Kidney (tissue), 14 donors: Measurements from ENCODE around the gene VPS35L. TPM values are rescaled to one million over a fixed set of nuclear protein-coding genes. Genes with fewer than 3 reads are reported as not detected.
"Not testable (repeated sequence)": the region's sequence is repeated elsewhere in the genome, so short reads cannot be mapped to it uniquely, and the experiment has no call there.

Experiments used
- DNase-seq, 5 donors: peaks; one replicate each; pipeline ENCODE4 v3.0.0-alpha.2; 2013 to 2020
- FAIRE-seq: peaks from 2 replicates; lab custom pipeline; 2012; peaks lifted over from hg19 to GRCh38; lab: Jason Lieb, UNC
- H3K27ac ChIP-seq, 2 donors: one replicate each; pipeline ENCODE4 v1.7.0; 2013; ENCODE audit warnings: low read depth in 2 of 2, low read length in 2 of 2, inconsistent platforms in 1 of 2
- H3K27me3 ChIP-seq: one replicate; pipeline ENCODE4 v1.7.1; 2013; ENCODE audit warnings: low read length, inconsistent platforms; ENCODE audit not compliant: control insufficient read depth, insufficient read depth
- H3K36me3 ChIP-seq, 3 donors: one replicate each; pipeline versions ENCODE4 v1.7.0 to v1.7.1; 2013; ENCODE audit warnings: low read length in 3 of 3, control low read depth in 1 of 3, inconsistent platforms in 1 of 3; ENCODE audit not compliant: insufficient read depth in 3 of 3, control insufficient read depth in 2 of 3
- H3K4me1 ChIP-seq, 3 donors: one replicate each; pipeline versions ENCODE4 v1.7.0 to v1.7.1; 2013; ENCODE audit warnings: low read length in 3 of 3, inconsistent platforms in 1 of 3, low read depth in 1 of 3; ENCODE audit not compliant: control insufficient read depth in 2 of 3, insufficient read depth in 2 of 3
- H3K4me3 ChIP-seq, 3 donors: one replicate each; pipeline versions ENCODE4 v1.7.0 to v1.8.1; 2013; ENCODE audit warnings: low read length in 3 of 3, control low read depth in 1 of 3, inconsistent platforms in 1 of 3
- H3K9ac ChIP-seq, 3 donors: one replicate each; pipeline versions ENCODE4 v1.7.0 to v1.7.1; 2013; ENCODE audit warnings: low read length in 3 of 3, control low read depth in 1 of 3, inconsistent platforms in 1 of 3
- H3K9me3 ChIP-seq, 3 donors: one replicate each; pipeline versions ENCODE4 v1.7.0 to v1.7.1; 2013; ENCODE audit warnings: low read length in 3 of 3, control low read depth in 1 of 3, inconsistent platforms in 1 of 3; ENCODE audit not compliant: control insufficient read depth in 2 of 3, insufficient read depth in 1 of 3
- CTCF ChIP-seq: IDR thresholded peaks from 3 replicates; pipeline ENCODE4 v1.5.1; 2012; ENCODE audit warnings: mild to moderate bottlenecking, moderate library complexity, borderline replicate concordance; ENCODE audit not compliant: insufficient read depth; ENCODE audit errors: extremely low read depth
- intact Hi-C: fragments of 100-400 bp; cut with DNase I; formaldehyde crosslinking; loops from one replicate; pipeline ENCODE4 v1.11.1; 2022
- polyA plus RNA-seq: library from polyadenylated mRNA; stranded (reverse); fragments of 350-450 nt; fragmentation: Illumina TruSeq; extraction: RNeasy Lipid Tissue Mini Kit (QIAGEN cat#74804); gene quantifications from one replicate; pipeline ENCODE4 v1.2.3, GENCODE V29; 2014; ENCODE audit warnings: low read depth, low replicate concordance; ENCODE audit not compliant: insufficient read depth
- total RNA-seq: library from RNA; stranded (reverse); fragmentation: NEBNext Ultra II Directional; extraction: Animal tissue kit (Norgen Biotek cat#: 25700); gene quantifications from one replicate; pipeline ENCODE4 v1.2.1, GENCODE V29; 2021
- donor health status: control.
- donor health status: control.
- donor health status: control.
- donor health status: control.
- donor health status: control.
- donor health status: DM: yes; HTN: yes; CAD: no.
- donor health status: Normal renal cell carcinoma (clear cell type).

The VPS35L gene
- total and polyA plus RNA-seq, 2 donors from 2014 or later: 42.4 to 63.5 TPM

GRCh38 chr16:19660432-19660831 is 104.9 kb downstream of the VPS35L start:
- no peak for TF ChIP-seq CTCF
- Histone ChIP-seq H3K36me3 (peaks cover 0 to 4% (median 3%) of the 10 kb centered on the region in 3 donors), H3K4me3 (no peak overlapping the region), H3K9ac (no peak overlapping the region), H3K27ac (no peak overlapping the region), H3K27me3 (no peaks in the 10 kb centered on the region), H3K9me3 (peaks cover 0 to 3% (median 0%) of the 10 kb centered on the region in 3 donors), H3K4me1 (no peaks in the 10 kb centered on the region)
- no peak for DNase-seq
- intact Hi-C loops: no loop called here
- no peak for FAIRE-seq

DNA sequence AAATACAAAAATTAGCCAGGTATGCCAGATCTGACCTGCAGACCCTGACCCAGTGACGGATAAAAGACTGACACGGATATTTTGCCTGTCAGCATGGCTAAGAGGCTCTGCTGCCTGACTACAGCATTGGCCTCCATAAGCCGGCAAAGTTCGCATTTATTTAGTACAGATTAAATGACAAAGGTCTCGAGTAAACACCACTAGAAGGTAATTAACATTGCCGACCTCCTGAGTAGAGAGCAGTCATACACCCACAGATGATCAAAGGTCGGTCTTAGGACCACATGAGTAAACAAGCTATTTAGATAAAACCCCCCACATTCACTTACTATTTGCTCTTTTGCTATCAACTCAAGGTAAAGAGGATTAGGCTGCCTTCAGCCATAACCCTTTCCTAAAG is 106.8 kb downstream of the VPS35L start:
- DNase-seq: no peak
- Histone ChIP-seq H3K36me3 (peaks cover 0 to 4% (median 3%) of the 10 kb centered on the region in 3 donors), H3K9ac (no peak overlapping the region), H3K27me3 (no peaks in the 10 kb centered on the region), H3K4me1 (no peaks in the 10 kb centered on the region), H3K27ac (no peak overlapping the region), H3K4me3 (no peak overlapping the region), H3K9me3 (peaks cover 0 to 3% (median 0%) of the 10 kb centered on the region in 3 donors)
- intact Hi-C loops: no loop called here
- TF ChIP-seq CTCF: no peak
- no peak for FAIRE-seq

- intact Hi-C loops: no loop called here
- H3K36me3 ChIP-seq: peaks cover 0 to 3% (median 0%) of the 10 kb centered on the region in 3 donors
- no peak for FAIRE-seq
Measured at GRCh38 chr16:19664166-19664565, 108.7 kb downstream of the VPS35L start.

DNA sequence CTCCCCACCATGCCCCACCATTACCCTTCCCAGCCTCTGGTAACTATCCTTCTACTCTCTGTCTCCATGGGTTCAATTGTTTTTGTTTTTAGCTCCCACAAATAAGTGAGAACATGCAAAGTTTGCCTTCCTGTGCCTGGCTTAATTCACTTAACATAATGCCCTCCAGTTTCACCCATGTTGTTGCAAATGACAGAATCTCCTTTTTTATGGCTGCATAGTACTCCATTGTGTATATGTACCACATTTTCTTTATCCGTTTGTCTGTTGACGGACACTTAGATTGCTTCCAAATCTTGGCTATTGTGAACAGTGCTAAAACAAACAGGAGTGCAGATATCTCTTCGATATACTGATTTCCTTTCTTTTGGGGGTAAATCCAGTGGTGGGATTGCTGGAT is 109.8 kb downstream of the VPS35L start:
- H3K9ac ChIP-seq, H3K36me3 ChIP-seq, intact Hi-C loops, H3K27me3 ChIP-seq, H3K9me3 ChIP-seq, FAIRE-seq, H3K4me3 ChIP-seq, H3K27ac ChIP-seq, DNase-seq, H3K4me1 ChIP-seq: not testable (repeated sequence)

More at GRCh38 chr16:19664166-19664565, 108.7 kb downstream of the VPS35L start:
- no peak overlapping the region for H3K27ac ChIP-seq
- peaks cover 0 to 2% (median 0%) of the 10 kb centered on the region in 3 donors for H3K4me1 ChIP-seq
- no peak overlapping the region for H3K4me3 ChIP-seq
- DNase-seq: no peak
- H3K9ac ChIP-seq: no peak overlapping the region
- no peak for TF ChIP-seq CTCF
- H3K27me3 ChIP-seq: no peaks in the 10 kb centered on the region
- H3K9me3 ChIP-seq: peaks cover 0 to 3% (median 0%) of the 10 kb centered on the region in 3 donors
